PC-9 (cell line): ENCODE measurements around the gene GMCL2. TPM values are rescaled to one million over a fixed set of nuclear protein-coding genes. Genes with fewer than 3 reads are reported as not detected.
A peak's percentile ranks its signal among the peaks of the same experiment; 100 is the strongest.

Experiments
- BruUV-seq: library from RNA; stranded (reverse); fragments of 400-500 nt; replicated peaks from 2 replicates; lab custom pipeline; 2021; lab: Mats Ljungman, UMichigan
- CTCF ChIA-PET: fragments of 300-600 bp; sonication (Branson Sonifier 250); formaldehyde crosslinking; loops from one replicate; lab custom pipeline; 2022; ENCODE audit warnings: antibody characterized with exemption; lab: Charles Lee
- POLR2A ChIA-PET: fragments of 300-600 bp; sonication (Branson Sonifier 250); formaldehyde crosslinking; loops from one replicate; lab custom pipeline; 2022; ENCODE audit warnings: antibody characterized with exemption; ENCODE audit not compliant: unreplicated experiment; lab: Charles Lee
- DNase-seq, 2 experiments: peaks; one replicate each; pipeline versions ENCODE4 v3.0.0 to v3.0.0-alpha.2; 2015 to 2022; ENCODE audit warnings: mixed read lengths in 1 of 2
- H2AFZ ChIP-seq: fragments of 200-600 bp; sonication (generic); 2 replicates; pipeline ENCODE4 v1.8.1; 2017; ENCODE audit warnings: antibody characterized with exemption
- H3F3A ChIP-seq: fragments of 200-600 bp; sonication (generic); 2 replicates; pipeline ENCODE4 v1.8.1; 2017; ENCODE audit warnings: antibody characterized with exemption, mild to moderate bottlenecking, low read depth; ENCODE audit not compliant: insufficient read depth
- H3K27ac ChIP-seq: fragments of 200-600 bp; sonication (generic); 2 replicates; pipeline ENCODE4 v1.6.1; 2016; ENCODE audit warnings: mixed run types
- H3K27me3 ChIP-seq: fragments of 200-600 bp; sonication (generic); 2 replicates; pipeline ENCODE4 v1.6.1; 2016; ENCODE audit warnings: low read depth, mixed run types; ENCODE audit not compliant: insufficient read depth
- H3K36me3 ChIP-seq: fragments of 200-600 bp; sonication (generic); 2 replicates; pipeline ENCODE4 v1.6.1; 2016; ENCODE audit warnings: low read depth, mixed run types
- H3K4me1 ChIP-seq: fragments of 200-600 bp; sonication (generic); replicated peaks from 2 replicates; pipeline ENCODE4 v1.6.1; 2016; ENCODE audit warnings: mixed run types; ENCODE audit not compliant: insufficient read depth
- H3K4me2 ChIP-seq: fragments of 200-600 bp; sonication (generic); 2 replicates; pipeline ENCODE4 v1.6.1; 2017; ENCODE audit warnings: mixed run types
- H3K4me3 ChIP-seq: fragments of 200-600 bp; sonication (generic); 2 replicates; pipeline ENCODE4 v1.6.1; 2016; ENCODE audit warnings: mixed run types
- H3K79me2 ChIP-seq: fragments of 200-600 bp; sonication (generic); 2 replicates; pipeline ENCODE4 v1.6.1; 2017; ENCODE audit warnings: low read depth, mixed run types
- H3K9me2 ChIP-seq: fragments of 200-600 bp; sonication (generic); 2 replicates; pipeline ENCODE4 v1.8.1; 2017; ENCODE audit warnings: mild to moderate bottlenecking; ENCODE audit not compliant: insufficient read depth
- H3K9me3 ChIP-seq: fragments of 200-600 bp; sonication (generic); 2 replicates; pipeline ENCODE4 v1.8.1; 2016; ENCODE audit warnings: low read depth; ENCODE audit not compliant: insufficient read depth
- H4K20me1 ChIP-seq: fragments of 200-600 bp; sonication (generic); 2 replicates; pipeline ENCODE4 v1.8.1; 2017; ENCODE audit not compliant: insufficient read depth
- CTCF ChIP-seq: fragments of 200-600 bp; sonication (generic); conservative IDR thresholded peaks from 2 replicates; pipeline ENCODE4 v1.6.1; 2017; ENCODE audit warnings: mixed run types, antibody characterized with exemption, mild to moderate bottlenecking, moderate library complexity
- EZH2 ChIP-seq: fragments of 200-600 bp; sonication (generic); IDR thresholded peaks from 2 replicates; pipeline ENCODE4 v1.8.0; 2017; ENCODE audit warnings: antibody characterized with exemption, low read depth
- intact Hi-C: fragments of 100-400 bp; cut with micrococcal nuclease; formaldehyde crosslinking; loops from one replicate; pipeline ENCODE4 v1.10.0; 2022; ENCODE audit not compliant: unreplicated experiment
- total RNA-seq: library from RNA; stranded (reverse); gene quantifications from 2 replicates; pipeline ENCODE4 v1.2.3, GENCODE V29; 2021

Gene GMCL2
- total RNA-seq, 1 experiment from 2014 or later = not detected

- TF ChIP-seq CTCF = no peak
- TF ChIP-seq EZH2 = no peak
- no peak overlapping the region for H3K27ac ChIP-seq
- H3K9me2 ChIP-seq = no peaks in the 10 kb centered on the region
- no TSS peak for BruUV-seq
- POLR2A ChIA-PET = no interaction called here
- no peak for DNase-seq
- intact Hi-C loops = no loop called here
- H3K27me3 ChIP-seq = no peaks in the 10 kb centered on the region
- no peak overlapping the region for H3K4me2 ChIP-seq
- no peak overlapping the region for H2AFZ ChIP-seq
- CTCF ChIA-PET = no interaction called here
- H3F3A ChIP-seq = peaks cover 77% of the 10 kb centered on the region
- H3K4me3 ChIP-seq = no peak overlapping the region
- peaks cover 6% of the 10 kb centered on the region; the same call in 1 of the 2 replicates for H3K79me2 ChIP-seq
- peaks cover 53% of the 10 kb centered on the region for H4K20me1 ChIP-seq
- no peaks in the 10 kb centered on the region for H3K9me3 ChIP-seq
- H3K4me1 ChIP-seq = no peaks in the 10 kb centered on the region
- H3K36me3 ChIP-seq = peaks cover 23% of the 10 kb centered on the region
Measured at GRCh38 chr5:178214160-178214803, 27.1 kb upstream of the GMCL2 start.

GRCh38 chr5:178213748-178214151, 26.6 kb upstream of the GMCL2 start:
- H3K36me3 ChIP-seq = peaks cover 23% of the 10 kb centered on the region
- peaks cover 11% of the 10 kb centered on the region for H3K79me2 ChIP-seq
- H3K4me1 ChIP-seq = no peaks in the 10 kb centered on the region
- peaks cover 77% of the 10 kb centered on the region for H3F3A ChIP-seq
- intact Hi-C loops = no loop called here
- ChIA-PET CTCF (no interaction called here), POLR2A (interaction anchor here (0.6 to 0.7 kb wide), 2 partner anchors 11 to 64 kb away, joined by 4 to 5 read pairs; no protein-coding TSS in a partner anchor)
- no peaks in the 10 kb centered on the region for H3K9me3 ChIP-seq
- peaks cover 59% of the 10 kb centered on the region for H4K20me1 ChIP-seq
- no peak overlapping the region for H2AFZ ChIP-seq
- no peak for TF ChIP-seq CTCF
- no peak for TF ChIP-seq EZH2
- no peaks in the 10 kb centered on the region for H3K27me3 ChIP-seq
- no peak overlapping the region for H3K4me3 ChIP-seq
- no peak for DNase-seq
- no peak overlapping the region for H3K4me2 ChIP-seq
- no peak overlapping the region for H3K27ac ChIP-seq
- no TSS peak for BruUV-seq
- H3K9me2 ChIP-seq = no peaks in the 10 kb centered on the region

- intact Hi-C loops = no loop called here
Measured at GRCh38 chr5:178213003-178213461, 25.9 kb upstream of the GMCL2 start.

More at GRCh38 chr5:178213003-178213461, 25.9 kb upstream of the GMCL2 start:
- ChIA-PET CTCF (interaction anchor here (0.6 kb wide), 1 partner anchor 103 kb away, joined by 3 read pairs; no protein-coding TSS in a partner anchor), POLR2A (interaction anchor here (0.6 to 0.7 kb wide), 2 partner anchors 11 to 64 kb away, joined by 4 to 5 read pairs; no protein-coding TSS in a partner anchor)
- H3K4me3 ChIP-seq = no peak overlapping the region
- H3K9me3 ChIP-seq = no peaks in the 10 kb centered on the region
- peak in 1 of 2 experiments; percentile 32 for DNase-seq
- H3K27ac ChIP-seq = no peak overlapping the region
- H3K27me3 ChIP-seq = no peaks in the 10 kb centered on the region
- peaks cover 1% of the 10 kb centered on the region; the same call in 1 of the 2 replicates for H3K4me1 ChIP-seq
- no peaks in the 10 kb centered on the region for H3K9me2 ChIP-seq
- H3K4me2 ChIP-seq = no peak overlapping the region
- H3K36me3 ChIP-seq = peaks cover 28% of the 10 kb centered on the region
- peaks cover 78% of the 10 kb centered on the region for H3F3A ChIP-seq
- no peak overlapping the region for H2AFZ ChIP-seq
- peaks cover 66% of the 10 kb centered on the region for H4K20me1 ChIP-seq
- BruUV-seq = no TSS peak
- peaks cover 18% of the 10 kb centered on the region for H3K79me2 ChIP-seq
- TF ChIP-seq EZH2 = no peak
- TF ChIP-seq CTCF = no peak
